C4-2B (cell line): Measurements from ENCODE around the gene MSRB2.

Experiments used
- ZFX ChIP-seq: fragments of 450-650 bp; IDR thresholded peaks from 2 replicates; pipeline ENCODE4 v1.6.1; 2017
- TF ChIP-seq, protein P1 (sequence below): fragments of 450-650 bp; conservative IDR thresholded peaks from 2 replicates; pipeline ENCODE4 v1.5.1; 2017; ENCODE audit warnings: mild to moderate bottlenecking

DNA sequence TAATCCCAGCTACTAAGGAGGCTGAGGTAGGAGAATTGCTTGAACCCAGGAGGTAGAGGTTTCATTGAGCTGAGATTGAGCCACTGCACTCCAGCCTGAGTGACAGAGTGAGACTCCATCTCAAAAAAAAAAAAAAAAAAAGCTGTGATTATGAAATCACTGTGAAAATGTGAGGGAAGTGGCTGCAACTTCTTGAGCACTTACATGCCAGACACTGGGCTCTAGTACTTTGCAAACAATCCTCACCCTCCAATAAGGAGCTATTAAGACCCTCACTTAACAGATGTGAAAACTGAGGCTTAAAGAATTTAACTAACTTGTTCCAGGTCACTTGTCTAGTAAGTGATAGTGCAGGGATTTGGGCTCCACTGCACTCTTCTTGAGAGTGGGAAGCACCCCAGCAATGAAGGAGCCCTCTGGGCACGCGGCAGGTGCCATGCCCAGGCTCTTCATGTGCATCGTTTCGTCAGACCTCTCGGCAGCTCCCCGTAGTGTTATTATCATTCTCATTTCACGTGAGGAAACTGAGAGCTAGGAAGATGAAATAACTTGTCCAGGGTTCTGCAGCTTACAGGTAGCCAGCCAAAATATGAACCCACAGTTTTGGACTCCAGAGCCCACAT, 19.0 kb downstream of the MSRB2 start:
- TF ChIP-seq, protein P1, sequence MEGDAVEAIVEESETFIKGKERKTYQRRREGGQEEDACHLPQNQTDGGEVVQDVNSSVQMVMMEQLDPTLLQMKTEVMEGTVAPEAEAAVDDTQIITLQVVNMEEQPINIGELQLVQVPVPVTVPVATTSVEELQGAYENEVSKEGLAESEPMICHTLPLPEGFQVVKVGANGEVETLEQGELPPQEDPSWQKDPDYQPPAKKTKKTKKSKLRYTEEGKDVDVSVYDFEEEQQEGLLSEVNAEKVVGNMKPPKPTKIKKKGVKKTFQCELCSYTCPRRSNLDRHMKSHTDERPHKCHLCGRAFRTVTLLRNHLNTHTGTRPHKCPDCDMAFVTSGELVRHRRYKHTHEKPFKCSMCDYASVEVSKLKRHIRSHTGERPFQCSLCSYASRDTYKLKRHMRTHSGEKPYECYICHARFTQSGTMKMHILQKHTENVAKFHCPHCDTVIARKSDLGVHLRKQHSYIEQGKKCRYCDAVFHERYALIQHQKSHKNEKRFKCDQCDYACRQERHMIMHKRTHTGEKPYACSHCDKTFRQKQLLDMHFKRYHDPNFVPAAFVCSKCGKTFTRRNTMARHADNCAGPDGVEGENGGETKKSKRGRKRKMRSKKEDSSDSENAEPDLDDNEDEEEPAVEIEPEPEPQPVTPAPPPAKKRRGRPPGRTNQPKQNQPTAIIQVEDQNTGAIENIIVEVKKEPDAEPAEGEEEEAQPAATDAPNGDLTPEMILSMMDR = no peak
- TF ChIP-seq ZFX = no peak
